CD14-positive monocyte (primary cell): ENCODE results near the gene EXOC6. TPM values are rescaled to one million over a fixed set of nuclear protein-coding genes. Genes with fewer than 3 reads are reported as not detected.

Source experiments
- DNase-seq, 3 donors: peaks; one replicate each; pipeline ENCODE4 v3.0.0-alpha.2; 2011 to 2022
- H2AFZ ChIP-seq: 2 replicates; pipeline ENCODE4 v1.6.0; 2012; ENCODE audit warnings: mild to moderate bottlenecking, low read depth, low read length, inconsistent platforms; ENCODE audit not compliant: insufficient read depth, poor library complexity, severe bottlenecking
- H3K27ac ChIP-seq, 2 donors: 1 replicate in 1 of 2; 2 replicates in 1 of 2; pipeline ENCODE4 v1.5.1; 2012 to 2013; ENCODE audit warnings: low read length in 2 of 2, control low read depth in 1 of 2, inconsistent platforms in 1 of 2, low read depth in 1 of 2, mild to moderate bottlenecking in 1 of 2
- H3K27me3 ChIP-seq, 2 donors: one replicate each; pipeline versions ENCODE4 v1.6.0 to v1.6.1; 2011 to 2013; ENCODE audit warnings: low read length in 2 of 2; ENCODE audit not compliant: control insufficient read depth in 2 of 2, insufficient read depth in 2 of 2
- H3K36me3 ChIP-seq, 2 donors: replicated peaks in 1 of 2; 1 replicate in 1 of 2; 2 replicates in 1 of 2; pipeline versions ENCODE4 v1.5.1 to v1.6.1; 2012 to 2013; ENCODE audit warnings: low read length in 2 of 2, control low read depth in 1 of 2, inconsistent platforms in 1 of 2, mild to moderate bottlenecking in 1 of 2; ENCODE audit not compliant: insufficient read depth in 2 of 2, control insufficient read depth in 1 of 2
- H3K4me1 ChIP-seq, 2 donors: 1 replicate in 1 of 2; 2 replicates in 1 of 2; pipeline versions ENCODE4 v1.5.1 to v1.6.1; 2012 to 2013; ENCODE audit warnings: low read length in 2 of 2, control low read depth in 1 of 2, inconsistent platforms in 1 of 2, mild to moderate bottlenecking in 1 of 2, moderate library complexity in 1 of 2; ENCODE audit not compliant: insufficient read depth in 2 of 2, control insufficient read depth in 1 of 2
- H3K4me2 ChIP-seq: replicated peaks from 2 replicates; pipeline ENCODE3; 2012; ENCODE audit warnings: low read length, moderate library complexity, mild to moderate bottlenecking; ENCODE audit not compliant: poor library complexity, severe bottlenecking; ENCODE audit errors: extremely low read depth
- H3K4me3 ChIP-seq, 3 experiments: fragments of 200-600 bp in 1 of 3; sonication (generic) in 1 of 3; replicated peaks in 1 of 3; 1 replicate in 2 of 3; 2 replicates in 1 of 3; pipeline ENCODE4 v1.5.1; 2011 to 2013; ENCODE audit warnings: low read length in 3 of 3, mild to moderate bottlenecking in 3 of 3, control low read depth in 2 of 3, low read depth in 2 of 3, inconsistent platforms in 1 of 3, moderate library complexity in 1 of 3
- H3K79me2 ChIP-seq: 2 replicates; pipeline ENCODE4 v1.6.0; 2012; ENCODE audit warnings: mild to moderate bottlenecking, control low read depth, inconsistent platforms, low read length, moderate library complexity; ENCODE audit not compliant: insufficient read depth
- H3K9ac ChIP-seq: 2 replicates; pipeline ENCODE4 v1.6.0; 2017; ENCODE audit warnings: low read length, mild to moderate bottlenecking; ENCODE audit not compliant: insufficient read depth, poor library complexity, severe bottlenecking
- H3K9me3 ChIP-seq, 2 donors: replicated peaks in 1 of 2; 1 replicate in 1 of 2; 2 replicates in 1 of 2; pipeline versions ENCODE4 v1.5.1 to v1.6.1; 2012 to 2013; ENCODE audit warnings: low read length in 2 of 2, control low read depth in 1 of 2; ENCODE audit not compliant: control insufficient read depth in 1 of 2, insufficient read depth in 1 of 2
- H4K20me1 ChIP-seq: 2 replicates; pipeline ENCODE4 v1.6.0; 2012; ENCODE audit warnings: mild to moderate bottlenecking, low read length, control low read depth, moderate library complexity; ENCODE audit not compliant: insufficient read depth
- H3K27ac Mint-ChIP-seq, 7 donors: one replicate each; pipeline ENCODE4 v1.8.0; 2020; ENCODE audit warnings: mild to moderate bottlenecking in 7 of 7, mixed read lengths in 7 of 7, moderate library complexity in 6 of 7, inconsistent platforms in 2 of 7
- H3K27me3 Mint-ChIP-seq, 3 donors: one replicate each; pipeline ENCODE4 v1.8.0; 2021 to 2022; ENCODE audit warnings: low read depth in 3 of 3, mild to moderate bottlenecking in 3 of 3, mixed read lengths in 3 of 3, moderate library complexity in 3 of 3, inconsistent platforms in 1 of 3
- H3K36me3 Mint-ChIP-seq, 2 donors: one replicate each; pipeline ENCODE4 v1.8.0; 2020; ENCODE audit warnings: mixed read lengths in 2 of 2, inconsistent platforms in 1 of 2, mild to moderate bottlenecking in 1 of 2
- H3K4me1 Mint-ChIP-seq: one replicate; pipeline ENCODE4 v1.8.0; 2020; ENCODE audit warnings: mild to moderate bottlenecking, mixed read lengths
- H3K4me3 Mint-ChIP-seq, 2 donors: one replicate each; pipeline ENCODE4 v1.8.0; 2020; ENCODE audit warnings: mild to moderate bottlenecking in 2 of 2, mixed read lengths in 2 of 2, moderate library complexity in 1 of 2
- H3K9me3 Mint-ChIP-seq, 7 donors: one replicate each; pipeline ENCODE4 v1.8.0; 2020 to 2022; ENCODE audit warnings: mixed read lengths in 7 of 7, mild to moderate bottlenecking in 6 of 7, moderate library complexity in 6 of 7, inconsistent platforms in 2 of 7
- CTCF ChIP-seq: fragments of 200-600 bp; IDR thresholded peaks from one replicate; pipeline ENCODE4 v1.8.0; 2022; ENCODE audit warnings: antibody characterized with exemption, mild to moderate bottlenecking
- WGBS: methylation state at CpG from one replicate; pipeline ENCODE4 v1.1.5; 2013; ENCODE audit warnings: missing lambda C conversion rate; ENCODE audit not compliant: insufficient coverage; 5-methylcytosine and 5-hydroxymethylcytosine counted together
- intact Hi-C, 2 donors: fragments of 100-400 bp; cut with micrococcal nuclease; formaldehyde crosslinking; loops; one replicate each; pipeline versions ENCODE4 v1.15.0 to v1.15.1; 2023
- polyA plus RNA-seq, 3 donors: library from polyadenylated mRNA; depleted of rRNA in 1 of 3; unstranded in 2 of 3; stranded (reverse) in 1 of 3; fragments of 300-500 nt in 2 of 3; fragments of >200 nt in 1 of 3; fragmentation: Illumina TruSeq in 2 of 3; gene quantifications; 1 replicate in 2 of 3; 2 replicates in 1 of 3; pipeline ENCODE4 v1.2.3, GENCODE V29; 2012 to 2021

EXOC6 gene
- polyA plus RNA-seq, 3 donors = 7.5 to 9.6 (median 8.3) TPM

GRCh38 chr10:92845921-92846320 is 2.4 kb upstream of the EXOC6 start:
- Histone ChIP-seq H3K9me3 (no peaks in the 10 kb centered on the region), H3K9ac (no peak overlapping the region), H3K27me3 (no peaks in the 10 kb centered on the region), H3K79me2 (peaks cover 26% of the 10 kb centered on the region), H3K4me2 (peak overlapping the region; percentile 100), H3K36me3 (no peaks in the 10 kb centered on the region), H3K27ac (peak overlapping the region; percentile 61 to 86), H3K4me1 (peaks cover 52 to 65% of the 10 kb centered on the region in 2 donors), H3K4me3 (peak overlapping the region in 1 of 3 experiments; percentile 95), H4K20me1 (no peaks in the 10 kb centered on the region), H2AFZ (peak overlapping the region; percentile 31)
- peaks cover 0 to 1% (median 0%) of the 10 kb centered on the region in 7 donors for H3K9me3 Mint-ChIP-seq
- no peaks in the 10 kb centered on the region for H3K27me3 Mint-ChIP-seq
- H3K4me1 Mint-ChIP-seq = peaks cover 58% of the 10 kb centered on the region
- TF ChIP-seq CTCF = no peak
- H3K27ac Mint-ChIP-seq = peak overlapping the region; percentile 80 to 95 (median 92)
- no peaks in the 10 kb centered on the region for H3K36me3 Mint-ChIP-seq
- 0% methylated on average over 1 of the region's 4 CpGs for WGBS
- peak in 2 of 3 donors; percentile 54 to 74 for DNase-seq
- intact Hi-C loops = loop anchor here (5.0 to 10.0 kb wide), 3 partner anchors 89 to 251 kb away; partner anchors contain the start of gene KIF11 (in 1 of the 2)
- peak overlapping the region; percentile 67 to 80 for H3K4me3 Mint-ChIP-seq

- H3K79me2 ChIP-seq = peaks cover 30% of the 10 kb centered on the region
- WGBS = no CpG with 5 or more reads among the region's 3 CpGs
- H3K4me2 ChIP-seq = peak overlapping the region; percentile 100
- H3K36me3 ChIP-seq = no peaks in the 10 kb centered on the region
- Mint-ChIP-seq H3K9me3 (peaks cover 0 to 1% (median 0%) of the 10 kb centered on the region in 7 donors), H3K27me3 (no peaks in the 10 kb centered on the region), H3K4me1 (peaks cover 58% of the 10 kb centered on the region), H3K27ac (peak overlapping the region; percentile 80 to 95 (median 92)), H3K4me3 (peak overlapping the region; percentile 67 to 80), H3K36me3 (peaks cover 0 to under 1% of the 10 kb centered on the region in 2 donors)
- intact Hi-C loops = loop anchor here (5.0 to 10.0 kb wide), 3 partner anchors 89 to 252 kb away; partner anchors contain the start of gene KIF11 (in 1 of the 2)
- H3K9me3 ChIP-seq = no peaks in the 10 kb centered on the region
- H4K20me1 ChIP-seq = no peaks in the 10 kb centered on the region
- no peak overlapping the region for H3K9ac ChIP-seq
- H3K4me1 ChIP-seq = peaks cover 52 to 65% of the 10 kb centered on the region in 2 donors
- peak overlapping the region in 1 of 3 experiments; percentile 95 for H3K4me3 ChIP-seq
- peak overlapping the region; percentile 61 to 86 for H3K27ac ChIP-seq
- no peak for DNase-seq
- H2AFZ ChIP-seq = peak overlapping the region; percentile 31
- no peaks in the 10 kb centered on the region for H3K27me3 ChIP-seq
- no peak for TF ChIP-seq CTCF
Observed at GRCh38 chr10:92846344-92846743, 2.0 kb upstream of the EXOC6 start.
